Activated B cell treated with CpG ODN at 0.5 μM for 24 hours (primary cell): ENCODE measurements around the gene CYB5R3. TPM values are rescaled to one million over a fixed set of nuclear protein-coding genes. Genes with fewer than 3 reads are reported as not detected.

ENCODE experiments used
- ATAC-seq: fragments of 200-7000 bp; cut with Tn5 transposase; one replicate; pipeline ENCODE4 v1.10.0; 2021; ENCODE audit warnings: low read depth, mild to moderate bottlenecking, moderate library complexity
- CTCF ChIA-PET: fragments of 350-600 bp; sonication (Branson Sonifier 250); formaldehyde crosslinking; loops from one replicate; lab custom pipeline; 2021; ENCODE audit warnings: antibody characterized with exemption; lab: Charles Lee
- POLR2A ChIA-PET: fragments of 350-600 bp; sonication (Branson Sonifier 250); formaldehyde crosslinking; loops from one replicate; lab custom pipeline; 2021; ENCODE audit warnings: antibody characterized with exemption; lab: Charles Lee
- DNase-seq: peaks from one replicate; pipeline ENCODE4 v3.0.0; 2022
- H3K27ac Mint-ChIP-seq: one replicate; pipeline ENCODE4 v1.8.0; 2020; ENCODE audit warnings: mixed read lengths
- H3K27me3 Mint-ChIP-seq: one replicate; pipeline ENCODE4 v1.8.0; 2021; ENCODE audit warnings: mixed read lengths
- H3K36me3 Mint-ChIP-seq: one replicate; pipeline ENCODE4 v1.8.0; 2021; ENCODE audit warnings: low read depth, mixed read lengths
- H3K4me1 Mint-ChIP-seq: one replicate; pipeline ENCODE4 v1.8.0; 2021; ENCODE audit warnings: mixed read lengths
- H3K4me3 Mint-ChIP-seq: one replicate; pipeline ENCODE4 v1.8.0; 2020; ENCODE audit warnings: mild to moderate bottlenecking, mixed read lengths
- H3K9me3 Mint-ChIP-seq: one replicate; pipeline ENCODE4 v1.8.0; 2020; ENCODE audit warnings: mixed read lengths
- intact Hi-C: fragments of 100-400 bp; cut with micrococcal nuclease; formaldehyde crosslinking; loops from one replicate; pipeline ENCODE4 v1.15.1; 2024
- total RNA-seq: library from RNA; stranded (reverse); gene quantifications from 2 replicates; pipeline ENCODE4 v1.2.3, GENCODE V29; 2022
- TF ChIP-seq, protein P1 (sequence below): fragments of 200-600 bp; IDR thresholded peaks from one replicate; pipeline ENCODE4 v1.8.0; 2022; ENCODE audit warnings: antibody characterized with exemption, mild to moderate bottlenecking

Gene CYB5R3
- total RNA-seq, 1 donor from 2014 or later = 91.7 TPM

DNA sequence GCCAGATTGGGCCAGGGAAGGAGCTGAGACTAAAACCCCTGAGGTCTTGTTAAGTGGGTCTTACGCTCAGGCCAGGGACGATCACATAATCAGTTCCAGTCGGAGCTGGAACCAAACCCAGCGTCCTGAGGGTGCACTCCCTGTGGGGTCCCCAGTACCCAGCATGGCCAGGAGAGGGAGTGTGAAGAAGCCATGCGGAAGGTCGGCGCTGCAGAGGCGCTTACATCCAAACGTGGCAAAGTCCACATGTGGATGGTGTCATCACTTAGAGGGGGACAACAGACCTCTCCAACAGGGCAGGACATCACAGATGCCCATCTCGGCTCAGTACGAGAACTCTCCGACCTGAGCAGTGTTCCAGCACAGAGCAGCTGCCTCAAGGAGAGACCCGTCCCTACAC is 17.1 kb downstream of the CYB5R3 start:
- peaks cover 78% of the 10 kb centered on the region for H3K36me3 Mint-ChIP-seq
- ATAC-seq = no peak
- no peak for DNase-seq
- ChIA-PET CTCF (no interaction called here), POLR2A (interaction anchor here (0.5 to 1.6 kb wide), 3 partner anchors 17 to 235 kb away, joined by 3 to 4 read pairs (median 3); partner anchors contain the start of gene POLDIP3)
- H3K27ac Mint-ChIP-seq = no peak overlapping the region
- H3K4me1 Mint-ChIP-seq = no peaks in the 10 kb centered on the region
- intact Hi-C loops = no loop called here
- H3K4me3 Mint-ChIP-seq = no peak overlapping the region
- H3K9me3 Mint-ChIP-seq = no peaks in the 10 kb centered on the region
- TF ChIP-seq, protein P1, sequence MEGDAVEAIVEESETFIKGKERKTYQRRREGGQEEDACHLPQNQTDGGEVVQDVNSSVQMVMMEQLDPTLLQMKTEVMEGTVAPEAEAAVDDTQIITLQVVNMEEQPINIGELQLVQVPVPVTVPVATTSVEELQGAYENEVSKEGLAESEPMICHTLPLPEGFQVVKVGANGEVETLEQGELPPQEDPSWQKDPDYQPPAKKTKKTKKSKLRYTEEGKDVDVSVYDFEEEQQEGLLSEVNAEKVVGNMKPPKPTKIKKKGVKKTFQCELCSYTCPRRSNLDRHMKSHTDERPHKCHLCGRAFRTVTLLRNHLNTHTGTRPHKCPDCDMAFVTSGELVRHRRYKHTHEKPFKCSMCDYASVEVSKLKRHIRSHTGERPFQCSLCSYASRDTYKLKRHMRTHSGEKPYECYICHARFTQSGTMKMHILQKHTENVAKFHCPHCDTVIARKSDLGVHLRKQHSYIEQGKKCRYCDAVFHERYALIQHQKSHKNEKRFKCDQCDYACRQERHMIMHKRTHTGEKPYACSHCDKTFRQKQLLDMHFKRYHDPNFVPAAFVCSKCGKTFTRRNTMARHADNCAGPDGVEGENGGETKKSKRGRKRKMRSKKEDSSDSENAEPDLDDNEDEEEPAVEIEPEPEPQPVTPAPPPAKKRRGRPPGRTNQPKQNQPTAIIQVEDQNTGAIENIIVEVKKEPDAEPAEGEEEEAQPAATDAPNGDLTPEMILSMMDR = no peak
- no peaks in the 10 kb centered on the region for H3K27me3 Mint-ChIP-seq

DNA sequence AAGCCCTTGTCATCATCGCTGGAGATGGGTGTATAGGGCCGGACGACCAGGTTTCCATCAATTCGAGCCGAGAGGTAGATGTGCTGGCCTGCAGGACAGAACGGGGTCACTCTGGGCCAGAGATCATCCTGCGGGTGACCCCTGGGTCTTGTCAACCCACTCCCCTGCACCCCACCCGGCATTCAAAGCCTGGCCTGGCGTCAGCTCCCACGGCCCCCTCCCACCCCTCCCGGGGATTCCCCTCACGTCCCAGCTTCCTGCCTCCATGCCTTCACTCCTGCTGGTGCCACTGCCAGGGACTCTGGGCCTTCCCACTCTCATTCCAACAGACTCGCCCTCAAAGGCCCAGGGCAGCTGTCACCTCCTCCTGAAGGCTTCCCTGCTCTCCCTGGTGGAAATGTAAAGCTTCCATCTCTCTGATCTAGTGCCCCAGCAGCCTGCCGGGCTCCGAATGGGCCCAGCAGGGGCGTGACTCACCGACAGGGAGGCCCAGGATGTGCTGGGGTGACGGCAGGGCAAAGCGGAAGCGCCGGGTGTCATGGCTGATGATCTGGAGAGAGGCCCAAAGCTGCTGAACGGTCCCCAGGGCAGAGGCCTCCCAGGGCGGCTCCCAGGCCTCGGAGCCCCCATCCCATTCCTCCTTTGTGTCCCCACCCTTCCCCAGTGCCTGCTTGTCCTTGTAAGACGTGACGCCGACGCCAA is 18.1 kb downstream of the CYB5R3 start:
- DNase-seq (no peak), ATAC-seq (no peak)
- intact Hi-C loops = no loop called here
- H3K4me1 Mint-ChIP-seq = no peaks in the 10 kb centered on the region
- ChIA-PET CTCF (no interaction called here), POLR2A (interaction anchor here (1.6 kb wide), 1 partner anchor 16 kb away, joined by 3 read pairs; the partner anchor contains the start of gene POLDIP3)
- peaks cover 81% of the 10 kb centered on the region for H3K36me3 Mint-ChIP-seq
- H3K4me3 Mint-ChIP-seq = no peak overlapping the region
- H3K9me3 Mint-ChIP-seq = no peaks in the 10 kb centered on the region
- TF ChIP-seq, protein P1 = no peak
- H3K27me3 Mint-ChIP-seq = no peaks in the 10 kb centered on the region
- H3K27ac Mint-ChIP-seq = no peak overlapping the region

DNA sequence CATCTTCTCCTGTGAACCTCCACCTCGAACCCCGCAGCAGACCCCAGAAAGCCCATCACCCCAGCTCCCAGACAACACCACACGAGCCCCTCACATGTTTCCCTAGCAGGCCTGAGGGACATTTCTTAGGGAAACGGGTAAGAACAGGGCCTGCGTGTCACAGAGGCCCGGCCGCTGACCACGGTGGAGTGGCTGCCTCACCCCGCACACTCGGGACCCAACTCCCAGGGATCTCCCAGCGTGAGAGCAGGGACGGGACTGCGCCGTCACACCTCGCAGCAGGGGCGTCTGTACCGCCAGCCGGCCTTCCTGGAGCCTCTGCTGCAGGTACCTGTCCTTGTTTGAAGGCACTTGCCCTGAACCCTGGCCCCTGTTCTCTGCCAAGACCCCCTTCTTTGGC is 19.0 kb downstream of the CYB5R3 start:
- no peak overlapping the region for H3K4me3 Mint-ChIP-seq
- ChIA-PET POLR2A (no interaction called here), CTCF (no interaction called here)
- H3K36me3 Mint-ChIP-seq = peaks cover 80% of the 10 kb centered on the region
- no peaks in the 10 kb centered on the region for H3K27me3 Mint-ChIP-seq
- no peaks in the 10 kb centered on the region for H3K4me1 Mint-ChIP-seq
- no peaks in the 10 kb centered on the region for H3K9me3 Mint-ChIP-seq
- DNase-seq (no peak), ATAC-seq (no peak)
- intact Hi-C loops = no loop called here
- TF ChIP-seq, protein P1 = no peak
- no peak overlapping the region for H3K27ac Mint-ChIP-seq

DNA sequence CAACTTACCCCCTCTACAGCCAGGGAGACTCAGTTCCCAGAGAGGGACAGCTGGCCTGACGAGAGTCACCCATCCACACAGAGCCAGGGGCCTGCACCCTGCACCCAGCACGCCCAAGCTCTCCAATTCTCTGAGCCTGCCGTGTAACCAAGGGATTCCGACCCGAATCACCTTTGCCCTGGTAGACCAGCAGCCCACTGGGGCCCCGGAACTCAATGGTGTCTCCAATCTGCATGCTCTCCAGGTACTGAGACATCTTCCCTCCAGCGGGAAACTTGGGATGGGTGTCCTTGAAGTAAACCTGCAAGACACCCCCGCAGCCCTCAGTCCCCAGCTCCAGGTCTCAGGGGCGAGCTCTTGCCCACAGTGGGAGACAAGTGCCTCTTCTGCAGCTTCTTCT is 21.2 kb downstream of the CYB5R3 start:
- Mint-ChIP-seq H3K36me3 (peaks cover 67% of the 10 kb centered on the region), H3K4me1 (peaks cover 13% of the 10 kb centered on the region), H3K9me3 (no peaks in the 10 kb centered on the region), H3K27me3 (no peaks in the 10 kb centered on the region), H3K27ac (no peak overlapping the region), H3K4me3 (no peak overlapping the region)
- DNase-seq (no peak), ATAC-seq (no peak)
- intact Hi-C loops = no loop called here
- POLR2A ChIA-PET = no interaction called here
- CTCF ChIA-PET = no interaction called here
- TF ChIP-seq, protein P1 = no peak

DNA sequence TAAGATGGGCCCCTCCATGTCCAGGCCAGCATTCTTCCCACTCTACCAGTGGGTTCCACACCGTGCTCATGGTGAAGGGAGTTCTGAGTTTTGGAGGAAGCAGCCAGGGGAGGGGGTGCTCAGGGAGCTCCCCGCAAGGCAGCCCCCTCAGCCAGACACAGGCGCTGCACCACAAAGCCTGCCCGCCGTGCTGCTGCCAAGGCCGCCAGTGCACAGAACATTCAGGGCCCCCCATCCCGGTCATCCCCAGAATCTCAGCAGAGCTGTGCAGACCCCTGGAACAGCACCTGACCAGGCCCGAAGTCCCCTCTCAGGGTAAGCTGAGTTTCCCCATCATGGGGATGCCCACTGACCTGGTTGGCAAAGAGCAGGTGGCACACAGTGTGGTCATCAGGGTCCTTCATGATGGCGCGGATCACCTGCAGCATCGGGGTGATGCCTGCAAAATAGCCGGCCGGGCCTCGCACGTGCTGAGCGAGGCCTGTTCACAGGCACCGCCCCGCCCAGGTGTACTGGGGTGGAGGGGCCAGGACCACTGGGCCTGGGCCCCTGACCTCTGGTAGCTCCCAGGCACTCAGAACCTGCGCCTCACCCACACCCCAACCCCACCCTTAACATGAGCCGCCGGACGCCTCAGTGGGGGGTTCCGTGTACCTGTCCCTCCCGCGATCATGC is 22.1 kb downstream of the CYB5R3 start:
- H3K4me1 Mint-ChIP-seq = peaks cover 21% of the 10 kb centered on the region
- no peak for ATAC-seq
- H3K27ac Mint-ChIP-seq = no peak overlapping the region
- DNase-seq = no peak
- H3K9me3 Mint-ChIP-seq = no peaks in the 10 kb centered on the region
- no peak overlapping the region for H3K4me3 Mint-ChIP-seq
- ChIA-PET CTCF (no interaction called here), POLR2A (interaction anchor here (0.5 to 1.8 kb wide), 4 partner anchors 10 to 1152 kb away, joined by 3 to 8 read pairs (median 4); no protein-coding TSS in a partner anchor)
- TF ChIP-seq, protein P1 = no peak
- H3K36me3 Mint-ChIP-seq = peaks cover 60% of the 10 kb centered on the region
- H3K27me3 Mint-ChIP-seq = no peaks in the 10 kb centered on the region
- intact Hi-C loops = no loop called here
